Hepatocyte (in vitro differentiated cells): Measurements from ENCODE around the gene HTRA2. TPM values are rescaled to one million over a fixed set of nuclear protein-coding genes. Genes with fewer than 3 reads are reported as not detected.

Source experiments
- DNase-seq: peaks from one replicate; pipeline ENCODE4 v3.0.0-alpha.2; 2016; ENCODE audit warnings: low spot score
- H2AFZ ChIP-seq: fragments of 200-600 bp; sonication (generic); 2 replicates; pipeline ENCODE4 v1.6.0; 2016; ENCODE audit warnings: antibody characterized with exemption, mild to moderate bottlenecking
- H3K27ac ChIP-seq: fragments of 200-600 bp; sonication (generic); 2 replicates; pipeline ENCODE4 v1.5.1; 2016; ENCODE audit warnings: mild to moderate bottlenecking
- H3K27me3 ChIP-seq: fragments of 200-600 bp; sonication (generic); 2 replicates; pipeline ENCODE4 v1.6.1; 2016
- H3K36me3 ChIP-seq: fragments of 200-600 bp; sonication (generic); replicated peaks from 2 replicates; pipeline ENCODE4 v1.5.1; 2016; ENCODE audit warnings: low read depth; ENCODE audit not compliant: insufficient read depth
- H3K4me1 ChIP-seq: fragments of 200-600 bp; sonication (generic); 2 replicates; pipeline ENCODE4 v1.5.1; 2016; ENCODE audit warnings: mild to moderate bottlenecking, moderate library complexity; ENCODE audit not compliant: insufficient read depth
- H3K4me2 ChIP-seq: fragments of 200-600 bp; sonication (generic); 2 replicates; pipeline ENCODE4 v1.6.0; 2016
- H3K4me3 ChIP-seq: fragments of 200-600 bp; sonication (generic); 2 replicates; pipeline ENCODE4 v1.5.1; 2016; ENCODE audit warnings: mild to moderate bottlenecking
- H3K79me2 ChIP-seq: fragments of 200-600 bp; sonication (generic); 2 replicates; pipeline ENCODE4 v1.6.0; 2017; ENCODE audit warnings: mild to moderate bottlenecking
- H3K9me2 ChIP-seq: fragments of 200-600 bp; sonication (generic); replicated peaks from 2 replicates; pipeline ENCODE4 v1.6.0; 2017; ENCODE audit warnings: mild to moderate bottlenecking; ENCODE audit not compliant: insufficient read depth
- H3K9me3 ChIP-seq: fragments of 200-600 bp; sonication (generic); 2 replicates; pipeline ENCODE4 v1.5.1; 2016; ENCODE audit warnings: low read depth, mild to moderate bottlenecking
- H4K20me1 ChIP-seq: fragments of 200-600 bp; sonication (generic); 2 replicates; pipeline ENCODE4 v1.6.0; 2016; ENCODE audit warnings: mild to moderate bottlenecking; ENCODE audit not compliant: insufficient read depth, poor library complexity, severe bottlenecking
- EZH2 ChIP-seq: fragments of 200-600 bp; sonication (generic); IDR thresholded peaks from 2 replicates; pipeline ENCODE4 v1.6.1; 2016; ENCODE audit warnings: antibody characterized with exemption, mild to moderate bottlenecking, borderline replicate concordance
- EZH2phosphoT487 ChIP-seq: fragments of 200-600 bp; sonication (generic); IDR thresholded peaks from one replicate; pipeline ENCODE4 v1.6.1; 2018; ENCODE audit warnings: antibody characterized with exemption, mild to moderate bottlenecking, low read depth, moderate library complexity; ENCODE audit not compliant: unreplicated experiment, severe bottlenecking
- WGBS: methylation state at CpG from one replicate; pipeline ENCODE4 v1.1.6; 2016; ENCODE audit warnings: low lambda C conversion rate; ENCODE audit errors: missing lambda C conversion rate; 5-methylcytosine and 5-hydroxymethylcytosine counted together
- polyA plus RNA-seq: library from polyadenylated mRNA; unstranded; fragments of >200 nt; fragmentation: Nextera tagmentation; extraction: Ambion mirVana; gene quantifications from 2 replicates; pipeline ENCODE4 v1.2.1, GENCODE V29; 2016
- total RNA-seq: library from RNA; depleted of rRNA; stranded (reverse); fragments of >200 nt; gene quantifications from 2 replicates; pipeline ENCODE4 v1.2.3, GENCODE V29; 2014
- TF ChIP-seq, protein P1 (sequence below): fragments of 200-600 bp; sonication (generic); IDR thresholded peaks from 2 replicates; pipeline ENCODE4 v1.5.1; 2016; ENCODE audit warnings: antibody characterized with exemption, mild to moderate bottlenecking; ENCODE audit not compliant: poor library complexity

Gene HTRA2
- total and polyA plus RNA-seq, 2 experiments from 2014 or later: 31.2 to 33.5 TPM

- no peaks in the 10 kb centered on the region for H3K36me3 ChIP-seq
- H3K9me3 ChIP-seq: no peaks in the 10 kb centered on the region
- 83% methylated on average over 9 of the region's 9 CpGs for WGBS
- H3K4me1 ChIP-seq: no peaks in the 10 kb centered on the region
- H4K20me1 ChIP-seq: no peaks in the 10 kb centered on the region
- TF ChIP-seq EZH2: no peak
- H3K9me2 ChIP-seq: no peaks in the 10 kb centered on the region
- DNase-seq: no peak
- H3K27ac ChIP-seq: peak overlapping the region; percentile 37
- H2AFZ ChIP-seq: no peak overlapping the region
- peak overlapping the region; percentile 37 for H3K4me2 ChIP-seq
- H3K4me3 ChIP-seq: no peak overlapping the region
- no peaks in the 10 kb centered on the region for H3K27me3 ChIP-seq
- H3K79me2 ChIP-seq: peaks cover 16% of the 10 kb centered on the region
Observed at GRCh38 chr2:74488643-74489481, 40.9 kb upstream of the HTRA2 start.

GRCh38 chr2:74489906-74490305, 39.8 kb upstream of the HTRA2 start:
- 97% methylated on average over 7 of the region's 9 CpGs for WGBS
- Histone ChIP-seq H3K9me3 (no peaks in the 10 kb centered on the region), H4K20me1 (no peaks in the 10 kb centered on the region), H3K9me2 (no peaks in the 10 kb centered on the region), H3K4me3 (no peak overlapping the region), H2AFZ (no peak overlapping the region), H3K36me3 (no peaks in the 10 kb centered on the region), H3K4me2 (no peak overlapping the region), H3K4me1 (no peaks in the 10 kb centered on the region), H3K27ac (no peak overlapping the region), H3K27me3 (no peaks in the 10 kb centered on the region), H3K79me2 (peaks cover 7% of the 10 kb centered on the region)
- TF ChIP-seq EZH2 (no peak), EZH2phosphoT487 (no peak)
- TF ChIP-seq, protein P1, sequence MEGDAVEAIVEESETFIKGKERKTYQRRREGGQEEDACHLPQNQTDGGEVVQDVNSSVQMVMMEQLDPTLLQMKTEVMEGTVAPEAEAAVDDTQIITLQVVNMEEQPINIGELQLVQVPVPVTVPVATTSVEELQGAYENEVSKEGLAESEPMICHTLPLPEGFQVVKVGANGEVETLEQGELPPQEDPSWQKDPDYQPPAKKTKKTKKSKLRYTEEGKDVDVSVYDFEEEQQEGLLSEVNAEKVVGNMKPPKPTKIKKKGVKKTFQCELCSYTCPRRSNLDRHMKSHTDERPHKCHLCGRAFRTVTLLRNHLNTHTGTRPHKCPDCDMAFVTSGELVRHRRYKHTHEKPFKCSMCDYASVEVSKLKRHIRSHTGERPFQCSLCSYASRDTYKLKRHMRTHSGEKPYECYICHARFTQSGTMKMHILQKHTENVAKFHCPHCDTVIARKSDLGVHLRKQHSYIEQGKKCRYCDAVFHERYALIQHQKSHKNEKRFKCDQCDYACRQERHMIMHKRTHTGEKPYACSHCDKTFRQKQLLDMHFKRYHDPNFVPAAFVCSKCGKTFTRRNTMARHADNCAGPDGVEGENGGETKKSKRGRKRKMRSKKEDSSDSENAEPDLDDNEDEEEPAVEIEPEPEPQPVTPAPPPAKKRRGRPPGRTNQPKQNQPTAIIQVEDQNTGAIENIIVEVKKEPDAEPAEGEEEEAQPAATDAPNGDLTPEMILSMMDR: no peak
- no peak for DNase-seq

DNA sequence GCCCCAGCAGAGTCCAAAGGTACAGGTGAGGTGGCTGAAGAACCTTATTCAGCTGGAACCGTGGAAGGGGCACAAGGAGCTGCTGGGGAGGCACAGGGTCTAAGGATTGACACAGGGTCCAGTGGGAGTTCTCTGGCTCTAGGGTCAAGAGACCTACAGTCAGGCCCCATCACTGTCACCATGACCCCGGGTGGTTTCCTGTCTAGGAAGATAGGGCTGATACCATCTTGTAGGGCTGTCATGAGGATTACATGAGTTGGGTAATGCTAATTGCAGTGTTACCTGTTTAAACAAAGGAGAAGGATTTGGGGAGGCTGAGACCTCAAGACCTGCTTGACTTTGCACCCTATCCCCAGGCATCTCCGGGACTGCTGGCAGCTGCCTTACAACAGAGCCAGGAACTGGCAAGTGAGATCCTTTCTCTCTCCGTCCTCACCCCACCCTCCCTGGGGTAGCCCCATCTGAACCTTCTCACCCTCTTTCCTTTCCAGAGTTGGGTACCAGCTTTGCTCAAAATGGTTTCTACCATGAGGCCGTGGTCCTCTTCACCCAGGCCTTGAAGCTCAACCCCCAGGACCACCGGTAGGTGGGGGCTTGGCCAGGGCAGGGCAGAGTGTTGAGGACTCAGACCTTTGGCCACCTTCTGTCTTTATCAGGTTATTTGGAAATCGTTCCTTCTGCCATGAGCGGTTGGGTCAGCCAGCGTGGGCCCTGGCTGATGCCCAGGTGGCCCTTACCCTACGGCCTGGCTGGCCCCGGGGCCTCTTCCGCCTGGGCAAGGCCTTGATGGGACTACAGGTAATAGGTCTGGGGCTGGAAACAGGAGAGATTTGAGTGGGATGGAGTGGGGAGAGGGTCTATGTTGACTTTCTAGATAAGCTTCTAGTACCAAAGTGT, 37.8 kb upstream of the HTRA2 start:
- WGBS: 95% methylated on average over 12 of the region's 12 CpGs

More for the DNA sequence above, 37.8 kb upstream of the HTRA2 start:
- H3K4me2 ChIP-seq: no peak overlapping the region
- no peak for DNase-seq
- H2AFZ ChIP-seq: no peak overlapping the region
- H3K4me1 ChIP-seq: no peaks in the 10 kb centered on the region
- H3K4me3 ChIP-seq: no peak overlapping the region
- H3K9me2 ChIP-seq: no peaks in the 10 kb centered on the region
- no peaks in the 10 kb centered on the region for H4K20me1 ChIP-seq
- TF ChIP-seq EZH2phosphoT487 (no peak), EZH2 (no peak)
- TF ChIP-seq, protein P1: no peak
- H3K27ac ChIP-seq: no peak overlapping the region
- no peaks in the 10 kb centered on the region for H3K9me3 ChIP-seq
- no peaks in the 10 kb centered on the region for H3K36me3 ChIP-seq
- no peaks in the 10 kb centered on the region for H3K79me2 ChIP-seq
- H3K27me3 ChIP-seq: peaks cover 7% of the 10 kb centered on the region
